ENCODE measurements around the gene CWH43.

DNA sequence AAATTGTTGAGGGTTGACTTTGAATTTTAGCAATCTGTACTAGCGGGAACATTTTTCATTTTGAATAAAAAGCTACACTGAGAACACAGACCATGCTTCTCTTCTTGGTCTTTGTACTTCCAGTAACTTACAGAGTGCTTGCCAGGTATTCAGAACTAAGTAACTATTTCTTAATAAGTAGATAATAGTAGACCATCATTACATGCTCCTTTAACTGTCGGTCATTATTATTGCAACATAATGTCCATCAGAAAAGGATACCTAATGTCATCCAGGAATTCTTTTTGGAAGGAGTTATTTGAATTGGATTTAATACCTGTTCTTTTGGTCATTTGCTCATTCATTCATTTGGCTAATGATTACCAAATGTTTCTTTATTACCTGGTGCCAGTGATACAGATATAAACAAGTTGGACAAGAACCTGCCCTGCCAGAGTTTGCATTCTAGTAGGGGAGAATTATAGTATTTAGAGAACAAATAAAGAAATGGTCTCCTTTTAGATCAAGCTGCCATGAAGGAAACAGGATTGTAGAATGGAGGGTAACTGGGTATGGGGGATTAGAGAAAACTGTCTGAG, 32.7 kb downstream of the CWH43 start:
- TF ChIP-seq POLR2A (IDR thresholded peaks at IDR 0.05; ENCODE audit: low read depth, low read length), result no peak
- no peak for TF ChIP-seq POLR2AphosphoS5 (IDR thresholded peaks at IDR 0.05; ENCODE audit: low read depth, low read length)
- no peak for TF ChIP-seq TAF1 (IDR thresholded peaks at IDR 0.05; ENCODE audit: low read depth, low read length)
- no peak for TF ChIP-seq SPI1 (IDR thresholded peaks at IDR 0.05; ENCODE audit: low read depth, low read length)
- TF ChIP-seq POU2F2 (IDR thresholded peaks at IDR 0.05; ENCODE audit: low read depth, low read length), result no peak
- TF ChIP-seq PAX5 (IDR thresholded peaks at IDR 0.05; ENCODE audit: insufficient read depth, low read length, severe bottlenecking), result no peak

Measured in GM12891 (cell line).